Stimulated activated naive CD8-positive, alpha-beta T cell treated with anti-CD3 and anti-CD28 coated beads, Interleukin-15, Interleukin-2, amounts not matched to agents 100 U/mL and 50 U/mL, for 24 hours (primary cell): Measurements from ENCODE around the gene CD82.

ENCODE experiments used
- ATAC-seq: fragments of 150-1000 bp; cut with Tn5 transposase; one replicate; pipeline ENCODE4 v1.10.0; 2021
- DNase-seq: peaks from one replicate; pipeline ENCODE4 v3.0.0; 2021

The CD82 gene

DNA sequence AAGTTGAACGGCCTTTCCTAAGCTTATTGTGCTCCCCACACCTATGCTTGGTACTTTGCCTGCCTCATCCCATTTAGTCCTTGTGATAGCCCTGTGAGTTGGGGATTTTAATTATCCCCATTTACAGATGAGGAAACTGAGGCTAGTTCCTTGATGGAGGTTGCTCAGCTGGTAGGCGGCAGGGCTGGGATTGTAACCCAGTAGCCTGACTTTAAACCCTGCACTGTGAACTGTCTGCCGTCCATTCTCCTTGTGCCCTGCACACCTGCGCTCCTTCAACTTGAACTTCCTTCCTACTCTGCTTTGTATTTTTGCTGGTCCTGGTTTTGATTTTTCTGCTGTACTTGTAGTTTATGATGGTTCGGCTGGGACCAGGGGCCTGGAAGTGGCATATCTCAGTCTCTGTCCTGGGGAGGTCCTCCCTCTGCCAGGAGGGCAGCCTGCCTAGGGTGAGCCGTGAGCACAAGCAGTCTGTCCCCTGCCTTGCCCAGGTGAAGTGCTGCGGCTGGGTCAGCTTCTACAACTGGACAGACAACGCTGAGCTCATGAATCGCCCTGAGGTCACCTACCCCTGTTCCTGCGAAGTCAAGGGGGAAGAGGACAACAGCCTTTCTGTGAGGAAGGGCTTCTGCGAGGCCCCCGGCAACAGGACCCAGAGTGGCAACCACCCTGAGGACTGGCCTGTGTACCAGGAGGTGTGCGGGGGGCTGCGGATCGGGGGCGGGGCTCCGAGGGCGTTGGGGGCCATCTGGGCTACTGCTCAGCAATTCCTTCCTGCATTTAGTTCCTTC, 52.4 kb downstream of the CD82 start:
- DNase-seq = no peak
- ATAC-seq = no peak

DNA sequence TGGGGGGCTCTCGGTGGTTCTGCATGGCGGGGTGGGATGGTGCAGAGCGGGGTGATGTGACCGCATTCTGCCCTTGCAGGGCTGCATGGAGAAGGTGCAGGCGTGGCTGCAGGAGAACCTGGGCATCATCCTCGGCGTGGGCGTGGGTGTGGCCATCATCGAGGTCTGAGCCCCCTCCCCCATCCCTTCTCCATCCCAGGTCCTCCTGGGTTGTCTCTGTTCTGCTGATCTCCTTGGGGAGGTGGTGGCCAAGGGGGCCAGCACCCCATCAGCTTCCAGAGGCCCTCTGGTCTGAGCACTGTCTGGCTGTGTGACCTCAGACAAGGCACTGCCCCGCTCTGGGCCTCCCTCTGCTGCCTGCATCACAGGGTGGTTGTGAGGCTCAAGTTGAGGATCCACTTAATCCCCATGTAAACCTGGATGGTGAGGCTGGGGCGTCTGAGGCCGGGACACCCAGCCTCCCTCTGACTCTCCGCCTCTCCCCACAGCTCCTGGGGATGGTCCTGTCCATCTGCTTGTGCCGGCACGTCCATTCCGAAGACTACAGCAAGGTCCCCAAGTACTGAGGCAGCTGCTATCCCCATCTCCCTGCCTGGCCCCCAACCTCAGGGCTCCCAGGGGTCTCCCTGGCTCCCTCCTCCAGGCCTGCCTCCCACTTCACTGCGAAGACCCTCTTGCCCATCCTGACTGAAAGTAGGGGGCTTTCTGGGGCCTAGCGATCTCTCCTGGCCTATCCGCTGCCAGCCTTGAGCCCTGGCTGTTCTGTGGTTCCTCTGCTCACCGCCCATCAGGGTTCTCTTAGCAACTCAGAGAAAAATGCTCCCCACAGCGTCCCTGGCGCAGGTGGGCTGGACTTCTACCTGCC, 53.3 kb downstream of the CD82 start:
- no peak for ATAC-seq
- no peak for DNase-seq

DNA sequence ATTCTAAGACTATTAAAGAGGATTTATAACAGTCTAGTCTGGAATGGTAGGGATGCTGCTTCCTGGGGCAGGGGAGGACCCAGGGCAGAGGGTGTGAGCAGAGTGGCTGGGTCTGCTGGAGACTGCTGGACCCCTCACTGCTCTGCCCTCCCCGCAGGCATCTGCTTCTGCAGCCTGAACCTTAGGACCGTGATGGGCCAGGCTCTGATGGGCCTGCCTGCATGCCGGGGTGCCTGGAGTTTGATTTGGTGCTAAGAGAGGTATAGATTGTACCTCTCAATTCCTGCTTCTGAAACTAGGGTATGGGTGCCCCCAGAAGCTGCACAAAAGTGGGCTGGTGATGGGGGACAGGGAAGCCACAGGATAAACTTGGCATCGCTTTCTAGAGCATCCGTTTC, 54.9 kb downstream of the CD82 start:
- DNase-seq (no peak), ATAC-seq (no peak)

DNA sequence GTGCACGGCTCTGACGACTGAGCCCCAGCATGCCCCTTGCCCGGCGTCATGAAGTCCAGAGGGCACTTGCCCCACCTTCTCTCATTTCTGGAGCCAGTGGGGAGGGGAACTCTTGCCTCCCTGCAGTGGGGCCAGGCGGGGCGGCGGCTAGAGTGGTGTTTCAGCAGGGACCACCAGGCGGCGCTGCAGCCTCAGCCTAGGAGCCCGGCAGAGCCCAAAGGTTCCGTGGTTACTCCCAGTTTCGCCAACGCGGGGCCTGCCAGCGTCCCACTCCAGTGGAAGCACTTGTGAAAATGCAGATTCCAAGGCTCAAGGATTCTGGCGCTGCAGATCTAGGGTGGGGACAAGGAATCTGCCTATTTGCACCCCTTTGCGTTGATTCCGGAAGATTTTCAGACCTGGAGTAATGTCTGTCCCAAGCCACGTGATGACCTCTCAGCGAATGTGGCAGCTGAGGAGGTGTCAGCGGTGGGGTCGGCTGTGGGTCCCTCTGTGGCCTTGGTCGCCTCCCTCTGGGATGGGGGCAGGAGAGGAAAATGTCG, 55.7 kb downstream of the CD82 start:
- ATAC-seq (no peak), DNase-seq (peak; percentile 72)

DNA sequence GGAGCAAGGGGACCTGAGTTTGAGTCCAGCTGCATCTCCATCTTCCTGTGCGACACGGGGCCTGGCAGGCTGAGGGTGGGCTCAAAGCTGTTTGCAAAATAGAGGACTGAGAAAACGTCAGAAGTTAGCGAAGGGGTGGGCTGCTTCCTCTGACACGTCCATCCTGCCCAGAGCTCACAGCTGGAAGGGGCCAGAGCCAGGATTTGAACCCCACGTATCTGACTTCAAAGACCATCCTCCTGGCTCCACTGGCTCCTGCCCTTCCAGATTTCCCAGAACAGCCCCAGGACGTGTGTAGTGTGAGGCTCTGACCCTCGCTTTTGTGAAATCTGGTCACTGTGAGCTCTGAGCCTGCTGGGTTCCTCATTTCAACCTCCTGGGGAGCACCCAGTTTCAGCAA, 56.3 kb downstream of the CD82 start:
- no peak for ATAC-seq
- DNase-seq = no peak

DNA sequence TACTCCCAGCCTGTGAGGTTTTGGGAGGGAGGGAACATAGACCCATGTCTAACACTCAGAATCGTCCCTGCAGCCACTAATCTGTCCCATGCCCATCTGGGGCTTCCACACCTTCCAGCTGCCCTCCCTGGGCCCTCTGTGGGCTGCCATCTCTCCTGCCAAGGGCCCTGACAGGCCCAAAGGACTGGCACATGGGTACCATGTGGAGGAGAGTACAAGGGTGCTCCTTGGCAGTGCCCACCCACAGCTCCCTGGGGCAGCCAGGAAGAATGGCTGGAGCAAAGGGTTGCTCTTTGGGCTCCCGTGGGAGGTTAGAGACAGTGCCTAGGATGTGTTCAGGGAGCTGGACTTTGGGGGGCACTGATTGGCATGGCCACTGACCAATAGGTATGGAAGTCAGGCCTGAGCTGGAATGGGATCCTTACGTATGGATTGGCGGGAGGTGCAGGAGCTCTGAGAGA, 56.8 kb downstream of the CD82 start:
- no peak for ATAC-seq
- no peak for DNase-seq

DNA sequence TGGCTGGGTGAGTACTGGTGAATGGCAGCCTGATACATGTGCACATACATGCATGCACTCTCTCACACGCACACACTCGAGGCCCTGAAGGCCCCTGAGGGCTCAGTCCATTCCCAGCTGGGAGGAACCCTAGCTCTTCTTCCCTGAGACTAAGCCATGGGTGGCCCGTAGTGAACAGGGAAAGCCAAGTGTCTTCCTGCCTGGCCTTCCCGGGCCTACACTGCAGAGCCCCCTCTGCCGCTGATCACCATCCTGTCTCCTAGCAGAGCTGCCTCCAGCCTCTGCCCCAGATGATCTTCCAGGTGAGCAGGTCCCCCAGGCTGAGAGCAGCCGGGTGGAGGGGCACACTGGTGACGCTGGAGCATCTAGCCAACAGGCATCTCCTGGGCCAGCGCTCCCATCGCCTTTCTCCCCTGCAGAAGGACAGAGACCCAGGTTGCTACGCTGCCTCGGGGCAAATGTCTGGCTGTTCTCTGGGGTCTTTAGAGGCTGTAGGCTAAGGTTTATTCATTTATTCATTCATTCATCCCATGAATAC, 57.3 kb downstream of the CD82 start:
- ATAC-seq = no peak
- DNase-seq = no peak

DNA sequence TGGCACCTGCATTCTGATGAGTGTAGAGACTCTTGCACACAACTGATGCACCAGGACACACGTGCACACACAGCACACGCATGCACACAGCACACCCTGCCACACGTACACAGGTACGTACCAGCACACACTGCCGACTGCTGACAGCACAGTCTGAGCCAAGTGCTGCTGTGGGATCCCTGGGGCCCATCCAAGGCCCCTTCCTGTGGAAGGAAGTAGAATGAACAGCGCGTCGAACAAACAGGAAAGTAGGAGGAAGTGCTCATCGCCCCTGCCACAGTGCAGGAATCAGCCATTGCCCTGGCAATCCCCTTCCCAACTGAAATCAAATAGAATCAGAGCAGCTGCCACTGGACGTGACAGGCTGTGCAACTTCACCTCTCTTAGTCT, 57.9 kb downstream of the CD82 start:
- peak; percentile 15 for ATAC-seq
- no peak for DNase-seq

DNA sequence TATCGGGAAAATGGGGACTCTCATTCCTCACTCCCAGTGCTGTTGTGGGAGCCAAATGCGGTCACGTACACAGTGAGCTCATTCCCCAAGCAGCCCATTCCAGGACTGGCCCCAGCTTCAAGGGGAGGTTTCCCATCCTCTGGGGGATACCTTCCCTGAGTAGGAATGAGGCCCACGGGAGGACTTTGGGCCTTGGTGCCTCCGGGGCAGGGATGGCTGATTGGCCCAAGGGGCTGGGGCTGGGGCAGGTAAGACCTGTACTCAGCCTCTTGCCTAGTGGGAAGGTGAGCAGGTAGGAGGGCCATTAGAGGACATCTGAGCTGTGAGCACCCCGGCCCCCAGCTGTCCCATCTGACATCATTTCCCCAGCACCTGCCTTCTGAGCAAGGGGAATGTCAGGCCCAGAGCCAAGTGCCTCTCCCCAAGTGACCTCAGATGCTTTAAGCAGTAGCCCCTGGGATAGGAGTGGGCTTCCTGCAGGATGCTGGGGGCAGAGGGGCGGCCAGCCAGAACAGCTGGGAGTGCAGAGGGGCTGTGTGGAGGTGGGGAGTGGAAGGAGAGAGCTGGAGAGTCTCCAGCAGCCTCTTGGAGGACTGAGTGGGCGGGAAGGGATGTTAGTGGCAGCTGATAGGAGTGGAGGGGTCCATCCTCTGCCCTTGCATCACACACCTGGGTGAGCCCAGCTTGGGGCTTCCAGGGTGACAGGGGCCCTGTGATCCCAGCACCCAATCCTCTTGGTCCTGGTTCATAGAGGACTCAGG, 58.4 kb downstream of the CD82 start:
- ATAC-seq (peak; percentile 3), DNase-seq (no peak)

DNA sequence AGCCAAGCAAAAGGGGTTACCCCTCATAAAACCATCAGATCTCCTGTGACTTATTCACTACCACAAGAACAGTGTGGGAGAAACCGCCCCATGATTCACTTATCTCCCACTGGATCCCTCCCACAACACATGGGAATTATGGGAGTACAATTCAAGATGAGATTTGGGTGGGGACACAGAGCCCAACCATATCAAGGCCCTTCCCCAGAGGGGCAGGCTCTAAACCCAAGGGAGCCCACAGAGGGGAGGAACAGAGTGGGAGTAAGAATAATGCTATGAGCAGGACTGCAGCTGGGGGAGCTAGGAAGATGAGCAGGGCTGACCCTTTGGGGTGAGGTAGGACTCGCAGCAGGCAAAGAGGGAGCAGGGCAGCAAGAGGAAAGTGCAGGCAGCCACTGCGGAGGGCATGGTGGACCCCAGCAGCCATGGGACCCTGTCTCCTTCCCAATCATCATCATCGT, 59.3 kb downstream of the CD82 start:
- peak; percentile 13 for ATAC-seq

DNA sequence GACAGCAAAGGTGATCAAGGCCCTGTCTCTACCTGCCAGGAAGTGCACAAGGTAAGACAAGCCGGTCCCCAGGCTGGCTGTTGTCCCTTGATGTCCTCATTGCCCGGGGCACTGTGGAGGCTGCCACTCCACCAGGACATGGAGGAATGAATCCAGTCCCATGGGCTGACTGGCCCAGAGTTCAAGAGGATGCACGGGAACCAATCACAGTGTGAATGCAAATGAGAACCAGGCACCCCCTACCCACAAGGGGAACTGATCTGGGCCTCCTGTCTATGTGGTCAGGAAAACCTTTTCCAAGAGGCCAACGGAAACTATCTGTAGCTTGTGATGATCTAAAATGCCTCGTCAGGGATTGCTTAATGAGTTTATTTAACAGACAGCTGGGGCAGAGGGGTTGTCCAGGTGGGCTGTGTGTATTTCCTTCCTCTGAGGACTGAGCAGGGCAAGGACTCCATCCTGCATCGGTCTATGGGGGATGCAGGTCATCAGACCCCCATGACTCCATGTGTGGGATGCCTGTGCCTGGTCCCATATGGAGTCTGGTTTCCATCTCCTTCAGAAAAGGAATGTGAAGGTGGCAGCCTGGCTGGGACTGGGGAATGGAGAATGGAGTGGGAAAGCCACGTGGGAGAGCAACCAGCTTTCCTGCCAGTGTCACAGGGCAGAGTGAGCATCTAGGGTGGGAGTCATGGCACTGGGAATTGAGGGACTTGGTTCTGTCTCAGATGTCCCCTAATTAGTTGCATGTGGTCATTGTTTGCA, 60.5 kb downstream of the CD82 start:
- no peak for DNase-seq
- no peak for ATAC-seq

More for the DNA sequence above, 59.3 kb downstream of the CD82 start:
- DNase-seq = no peak

DNA sequence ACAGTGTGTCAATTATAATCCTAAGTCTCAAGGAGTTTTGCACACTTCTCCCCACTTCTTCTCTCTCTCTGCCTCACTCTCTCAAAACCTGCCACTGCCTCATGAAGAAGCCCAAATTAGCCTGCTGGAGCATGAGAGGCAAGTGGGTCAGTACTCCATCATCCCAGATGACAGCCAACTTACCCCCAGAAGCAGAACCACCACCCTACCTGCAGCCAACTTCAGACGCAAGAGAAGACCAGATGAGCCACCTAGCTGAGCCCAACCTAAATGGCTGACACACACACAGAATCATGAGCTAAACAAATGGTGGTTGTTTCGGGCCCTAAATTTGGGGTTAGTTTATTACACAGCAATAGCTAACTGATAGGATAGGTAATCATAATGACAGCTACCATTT, 61.2 kb downstream of the CD82 start:
- DNase-seq = no peak
- no peak for ATAC-seq

DNA sequence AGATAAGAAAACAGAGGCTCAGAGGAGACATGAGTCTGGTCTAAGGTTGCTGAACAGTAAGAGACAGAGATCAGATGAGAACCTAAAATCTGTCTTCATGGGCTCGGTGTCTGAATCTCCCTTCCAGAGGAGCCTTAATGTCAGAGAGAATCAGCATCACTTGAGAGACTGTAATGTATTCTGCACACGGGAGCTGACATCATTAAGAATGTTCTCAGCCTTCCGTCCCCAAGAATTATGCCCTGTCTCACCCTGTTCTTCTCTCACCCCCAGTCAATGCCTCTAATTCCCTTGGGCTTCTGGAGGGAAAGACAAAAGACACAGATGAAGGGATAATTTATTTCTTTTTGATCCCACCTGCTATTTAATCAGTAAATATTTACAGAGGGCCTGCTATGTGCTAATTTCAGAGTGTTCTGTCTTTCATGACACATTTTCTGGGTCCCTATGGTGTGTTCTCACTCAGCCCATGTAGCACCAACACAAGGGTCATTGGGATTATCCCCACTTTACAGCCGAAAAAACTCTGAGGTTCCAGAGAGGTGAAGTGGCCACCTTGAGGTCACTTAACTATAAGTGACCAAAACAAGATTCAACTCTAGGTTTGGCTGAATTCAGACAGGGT, 61.8 kb downstream of the CD82 start:
- DNase-seq = no peak
- no peak for ATAC-seq

DNA sequence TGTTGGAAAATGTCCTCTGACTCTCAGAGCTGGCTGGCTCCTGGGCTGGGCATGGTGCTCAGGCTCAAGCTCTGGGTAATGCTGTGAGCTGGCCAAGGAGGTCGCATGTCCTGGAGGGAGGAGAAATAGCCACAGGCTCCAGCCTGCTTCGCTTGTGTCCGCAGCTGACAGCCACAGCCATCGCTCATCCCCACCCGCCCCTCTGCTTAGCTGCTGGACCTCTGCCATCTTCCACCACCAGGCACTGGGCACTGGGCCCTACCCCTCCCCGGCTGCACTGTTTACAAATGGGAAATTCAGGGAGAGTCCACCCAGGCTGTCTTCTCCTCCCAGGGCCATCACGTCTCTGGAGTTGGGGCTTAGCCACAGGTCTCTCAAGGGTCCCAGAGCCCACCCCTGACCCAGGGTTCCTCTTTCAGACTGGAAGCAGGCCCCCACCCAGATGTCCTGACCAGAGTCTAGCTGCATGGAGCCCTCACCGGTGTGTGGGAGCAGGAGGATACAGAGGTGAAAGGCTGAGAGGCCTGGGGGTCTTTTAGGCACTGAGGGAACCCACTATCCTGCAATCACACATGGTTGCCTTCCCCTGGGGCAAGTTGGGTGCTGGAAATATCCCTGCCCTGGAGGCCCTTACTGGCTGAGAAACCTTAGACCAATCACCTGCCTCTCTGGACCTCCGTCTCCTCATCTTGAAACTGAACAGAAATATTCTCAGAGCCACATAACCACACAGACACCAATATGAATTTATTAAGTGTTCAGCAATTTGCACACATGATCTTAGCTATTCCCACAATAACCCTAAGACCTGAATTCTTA, 62.7 kb downstream of the CD82 start:
- ATAC-seq (no peak), DNase-seq (no peak)

DNA sequence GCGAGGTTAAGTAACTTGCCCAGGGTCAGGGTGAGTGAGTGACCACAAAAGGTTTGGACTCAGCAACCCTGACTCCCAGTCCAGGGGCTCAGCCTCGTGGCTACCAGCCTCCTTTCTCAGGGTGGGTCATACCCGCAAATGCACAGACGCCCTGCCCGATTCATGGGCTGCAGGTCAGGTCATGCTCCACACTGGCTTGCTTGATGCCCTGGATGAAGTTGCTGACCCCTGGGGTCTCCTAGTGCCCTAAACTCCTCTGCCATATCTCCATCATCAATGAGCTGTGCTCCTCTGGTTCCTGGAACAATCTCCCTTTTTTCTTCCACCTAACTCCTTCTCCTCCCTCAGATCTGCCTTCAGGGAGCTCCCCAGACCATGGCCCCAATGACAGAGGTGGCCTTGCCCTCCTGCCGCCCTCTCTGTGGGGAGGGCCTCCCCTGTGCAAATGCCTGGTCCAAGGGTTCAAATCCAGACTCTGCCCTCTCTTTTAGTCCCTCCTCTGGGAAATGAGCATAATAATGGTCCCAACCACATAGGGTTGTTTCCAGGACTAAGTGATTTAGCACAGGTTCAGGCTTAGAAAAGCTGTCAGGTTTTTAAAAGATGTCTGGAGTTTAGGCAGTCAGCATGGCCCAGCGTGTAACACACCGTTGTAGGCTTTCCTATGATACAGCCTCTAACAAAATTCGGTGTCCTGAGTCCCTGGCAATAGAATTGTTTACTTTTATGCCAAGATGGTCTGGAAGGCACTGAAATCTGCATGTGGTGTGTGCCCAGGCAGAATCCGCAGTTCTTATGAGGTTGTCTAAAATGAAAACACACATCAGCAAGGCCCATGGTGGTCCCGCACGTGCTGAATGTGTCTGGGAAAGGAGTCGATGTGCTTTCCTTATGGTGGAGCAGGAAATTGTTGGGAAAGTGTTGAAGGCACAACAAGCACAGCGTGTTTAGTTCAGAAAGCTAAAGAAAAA, 63.6 kb downstream of the CD82 start:
- no peak for DNase-seq
- ATAC-seq = no peak

DNA sequence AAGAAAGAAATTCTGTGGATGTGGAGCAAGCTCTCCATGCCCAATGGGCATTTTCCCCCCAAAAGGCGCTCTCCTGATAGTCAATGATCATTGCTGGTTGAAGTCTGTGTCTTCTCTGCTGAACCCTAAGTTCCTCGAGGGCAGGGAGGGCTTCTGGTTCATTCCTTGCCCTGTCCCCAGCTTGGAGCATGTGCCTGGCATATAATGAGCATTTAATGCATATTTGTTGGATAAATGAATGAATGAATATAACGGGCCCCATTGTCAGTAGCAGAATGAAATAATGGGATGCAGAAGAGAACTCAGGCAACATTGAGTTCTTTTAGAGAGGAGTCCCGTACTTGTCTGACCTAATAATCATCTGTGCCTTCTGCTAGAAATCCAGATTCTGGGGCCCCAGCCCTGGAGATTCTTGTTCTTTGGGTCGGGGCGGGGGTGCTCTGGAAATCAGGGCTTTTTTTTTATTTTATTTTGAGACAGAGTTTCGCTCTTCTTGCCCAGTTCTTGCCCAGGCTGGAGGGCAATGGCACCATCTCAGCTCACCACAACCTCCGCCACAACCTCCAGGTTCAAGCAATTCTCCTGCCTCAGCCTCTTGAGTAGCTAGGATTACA, 64.4 kb downstream of the CD82 start:
- DNase-seq (no peak), ATAC-seq (no peak)

DNA sequence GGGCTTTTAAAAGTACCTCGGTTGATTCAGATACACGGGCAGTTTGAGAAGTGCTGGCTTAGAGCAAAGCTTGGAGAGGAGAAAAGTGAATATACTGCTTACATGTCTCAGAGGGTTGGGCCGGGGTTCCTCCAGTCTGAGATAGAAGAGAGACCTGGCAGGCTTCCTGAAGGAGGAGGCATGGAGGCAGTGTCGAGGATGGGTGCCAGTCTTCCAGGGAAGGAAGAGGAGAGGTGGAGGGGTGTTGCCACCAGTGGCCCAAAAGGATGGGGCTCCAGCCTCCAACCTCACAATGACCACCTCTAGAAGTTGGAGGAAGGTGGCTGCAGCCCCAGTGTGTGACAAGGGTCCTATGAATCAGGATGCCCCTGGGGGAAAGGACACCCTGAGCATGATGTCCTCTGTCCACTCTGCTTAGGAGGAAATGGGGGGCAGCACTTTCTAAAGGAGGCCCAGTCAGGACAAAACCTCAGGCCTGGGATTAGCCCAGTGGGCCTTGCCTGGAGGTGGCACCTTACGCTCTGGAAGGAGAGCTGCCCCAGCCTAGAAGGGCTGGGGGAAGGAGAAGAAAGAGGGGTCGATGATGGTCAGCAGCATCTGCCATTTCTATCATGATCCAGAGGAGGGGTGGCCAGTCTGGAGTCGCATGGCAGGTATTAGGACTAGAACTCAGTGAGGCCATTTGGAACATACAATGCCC, 65.2 kb downstream of the CD82 start:
- ATAC-seq = no peak
- no peak for DNase-seq

DNA sequence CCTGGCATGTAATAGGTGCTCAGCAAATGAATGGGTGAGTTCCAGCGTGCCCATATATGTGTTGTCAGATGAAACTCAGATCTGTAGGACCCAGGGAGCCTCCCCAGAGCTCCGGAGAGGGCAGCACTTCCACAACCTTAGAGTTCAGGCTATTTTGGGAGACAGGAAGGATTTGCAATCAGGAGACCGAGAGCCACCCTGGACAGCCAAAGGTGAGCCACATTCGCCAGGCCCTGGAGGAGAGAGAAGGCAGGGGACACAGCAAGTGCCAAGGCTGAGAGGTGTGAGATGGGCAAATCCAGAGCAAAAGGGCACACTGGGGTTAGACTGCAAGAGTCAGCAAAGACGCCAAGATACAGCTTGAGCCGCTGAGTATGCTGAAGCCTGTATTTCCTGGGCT, 66.4 kb downstream of the CD82 start:
- DNase-seq (no peak), ATAC-seq (no peak)
